ENCODE data around the gene TUBA4A.

DNA sequence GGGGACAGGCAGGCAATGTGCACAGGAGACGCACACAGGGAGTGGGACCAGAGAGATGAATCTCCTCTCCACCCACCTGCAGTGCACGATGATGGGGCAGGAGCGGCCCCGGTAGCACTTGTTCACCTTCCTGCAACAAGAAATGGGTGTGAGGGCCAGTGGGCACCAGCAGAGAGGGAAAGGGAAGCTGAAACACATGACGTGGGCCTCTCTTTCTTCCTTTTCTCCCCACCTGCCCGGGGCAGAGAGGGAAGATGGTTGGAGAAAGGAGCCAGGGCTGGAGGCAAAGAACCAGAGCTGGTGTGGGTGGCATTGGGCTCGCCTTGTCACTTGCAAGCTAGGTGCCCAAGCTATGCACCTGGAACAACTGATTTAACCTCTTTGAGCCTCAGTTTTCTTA is 37.7 kb upstream of the TUBA4A start:
- TF ChIP-seq, protein P1, sequence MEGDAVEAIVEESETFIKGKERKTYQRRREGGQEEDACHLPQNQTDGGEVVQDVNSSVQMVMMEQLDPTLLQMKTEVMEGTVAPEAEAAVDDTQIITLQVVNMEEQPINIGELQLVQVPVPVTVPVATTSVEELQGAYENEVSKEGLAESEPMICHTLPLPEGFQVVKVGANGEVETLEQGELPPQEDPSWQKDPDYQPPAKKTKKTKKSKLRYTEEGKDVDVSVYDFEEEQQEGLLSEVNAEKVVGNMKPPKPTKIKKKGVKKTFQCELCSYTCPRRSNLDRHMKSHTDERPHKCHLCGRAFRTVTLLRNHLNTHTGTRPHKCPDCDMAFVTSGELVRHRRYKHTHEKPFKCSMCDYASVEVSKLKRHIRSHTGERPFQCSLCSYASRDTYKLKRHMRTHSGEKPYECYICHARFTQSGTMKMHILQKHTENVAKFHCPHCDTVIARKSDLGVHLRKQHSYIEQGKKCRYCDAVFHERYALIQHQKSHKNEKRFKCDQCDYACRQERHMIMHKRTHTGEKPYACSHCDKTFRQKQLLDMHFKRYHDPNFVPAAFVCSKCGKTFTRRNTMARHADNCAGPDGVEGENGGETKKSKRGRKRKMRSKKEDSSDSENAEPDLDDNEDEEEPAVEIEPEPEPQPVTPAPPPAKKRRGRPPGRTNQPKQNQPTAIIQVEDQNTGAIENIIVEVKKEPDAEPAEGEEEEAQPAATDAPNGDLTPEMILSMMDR (IDR thresholded peaks at IDR 0.05), result no peak
- no peak for TF ChIP-seq POLR2A (IDR thresholded peaks at IDR 0.05)
